Measurements from ENCODE around the gene GBA2.

GBA2 gene

DNA sequence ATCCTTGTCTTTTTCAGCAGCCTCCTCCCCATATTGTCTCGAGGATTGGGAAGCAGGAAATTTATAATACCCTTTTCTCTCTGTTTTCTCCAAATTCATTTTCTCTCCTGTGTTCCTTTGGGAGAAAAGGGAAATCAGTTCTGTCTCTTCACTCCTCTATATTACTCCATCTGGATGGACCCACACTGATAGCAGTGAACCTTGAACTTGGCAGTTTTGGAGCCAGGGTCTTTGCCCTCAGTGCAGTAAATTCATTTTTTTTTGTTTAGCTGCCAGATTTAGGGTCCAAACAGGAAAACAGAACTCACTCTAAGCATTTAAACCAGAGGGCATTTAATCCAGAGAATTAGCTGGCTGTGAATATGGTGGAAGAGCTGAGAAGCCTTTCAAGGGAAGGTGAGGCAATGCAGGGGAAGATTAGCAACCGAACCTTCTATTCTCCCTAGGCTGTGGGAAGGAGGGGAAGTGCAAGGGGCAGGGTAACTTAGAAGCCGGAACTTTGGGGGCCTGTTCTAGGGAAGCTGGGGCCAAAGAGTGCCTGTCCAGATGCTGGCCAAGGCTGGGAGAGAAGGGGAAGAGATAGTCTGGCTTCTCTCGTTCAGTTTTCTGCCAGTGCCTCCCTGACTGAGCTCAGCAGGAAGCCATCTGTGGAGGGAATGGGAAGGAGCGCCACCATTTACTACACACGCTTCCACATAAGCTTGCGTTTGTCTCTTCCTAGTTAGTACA is 26.0 kb upstream of the GBA2 start:
- no peak for TF ChIP-seq SIN3A (IDR thresholded peaks at IDR 0.05; ENCODE audit: borderline replicate concordance, insufficient read depth, low read length)
- TF ChIP-seq TAF1 (IDR thresholded peaks at IDR 0.05; ENCODE audit: borderline replicate concordance, insufficient read depth, low read length), result no peak
- TF ChIP-seq FOXP2 (optimal IDR thresholded peaks at IDR 0.05; ENCODE audit: borderline replicate concordance, extremely low read depth, extremely low read length, insufficient read depth), result no peak
- TF ChIP-seq, protein P1, sequence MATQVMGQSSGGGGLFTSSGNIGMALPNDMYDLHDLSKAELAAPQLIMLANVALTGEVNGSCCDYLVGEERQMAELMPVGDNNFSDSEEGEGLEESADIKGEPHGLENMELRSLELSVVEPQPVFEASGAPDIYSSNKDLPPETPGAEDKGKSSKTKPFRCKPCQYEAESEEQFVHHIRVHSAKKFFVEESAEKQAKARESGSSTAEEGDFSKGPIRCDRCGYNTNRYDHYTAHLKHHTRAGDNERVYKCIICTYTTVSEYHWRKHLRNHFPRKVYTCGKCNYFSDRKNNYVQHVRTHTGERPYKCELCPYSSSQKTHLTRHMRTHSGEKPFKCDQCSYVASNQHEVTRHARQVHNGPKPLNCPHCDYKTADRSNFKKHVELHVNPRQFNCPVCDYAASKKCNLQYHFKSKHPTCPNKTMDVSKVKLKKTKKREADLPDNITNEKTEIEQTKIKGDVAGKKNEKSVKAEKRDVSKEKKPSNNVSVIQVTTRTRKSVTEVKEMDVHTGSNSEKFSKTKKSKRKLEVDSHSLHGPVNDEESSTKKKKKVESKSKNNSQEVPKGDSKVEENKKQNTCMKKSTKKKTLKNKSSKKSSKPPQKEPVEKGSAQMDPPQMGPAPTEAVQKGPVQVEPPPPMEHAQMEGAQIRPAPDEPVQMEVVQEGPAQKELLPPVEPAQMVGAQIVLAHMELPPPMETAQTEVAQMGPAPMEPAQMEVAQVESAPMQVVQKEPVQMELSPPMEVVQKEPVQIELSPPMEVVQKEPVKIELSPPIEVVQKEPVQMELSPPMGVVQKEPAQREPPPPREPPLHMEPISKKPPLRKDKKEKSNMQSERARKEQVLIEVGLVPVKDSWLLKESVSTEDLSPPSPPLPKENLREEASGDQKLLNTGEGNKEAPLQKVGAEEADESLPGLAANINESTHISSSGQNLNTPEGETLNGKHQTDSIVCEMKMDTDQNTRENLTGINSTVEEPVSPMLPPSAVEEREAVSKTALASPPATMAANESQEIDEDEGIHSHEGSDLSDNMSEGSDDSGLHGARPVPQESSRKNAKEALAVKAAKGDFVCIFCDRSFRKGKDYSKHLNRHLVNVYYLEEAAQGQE (IDR thresholded peaks at IDR 0.05; ENCODE audit: insufficient read depth in 1 of 2, low read depth in 2 of 2, low read length in 2 of 2), result no peak
- TF ChIP-seq POLR2AphosphoS5 (IDR thresholded peaks at IDR 0.05; ENCODE audit: low read depth, low read length), result no peak

DNA sequence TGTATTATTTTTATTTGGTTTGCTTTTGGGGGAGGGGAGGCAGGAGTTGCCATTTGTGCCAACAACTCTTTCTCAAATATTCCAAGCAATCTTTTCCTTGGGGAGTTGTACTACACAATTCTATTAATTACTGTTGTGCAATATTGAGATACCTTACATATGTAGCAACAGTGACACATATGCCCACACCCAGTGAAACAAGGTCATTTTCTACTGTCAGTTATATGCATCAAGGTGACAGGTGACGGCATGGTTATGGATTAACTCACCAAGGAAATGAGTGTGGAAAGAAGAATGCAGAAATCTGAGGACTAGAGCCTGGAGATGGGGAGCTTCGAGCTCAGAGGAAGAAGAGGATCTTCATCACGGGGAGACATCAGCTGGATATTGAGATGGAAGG is 22.9 kb upstream of the GBA2 start:
- TF ChIP-seq, protein P1 (IDR thresholded peaks at IDR 0.05; ENCODE audit: insufficient read depth in 1 of 2, low read depth in 2 of 2, low read length in 2 of 2), result no peak
- no peak for TF ChIP-seq POLR2AphosphoS5 (IDR thresholded peaks at IDR 0.05; ENCODE audit: low read depth, low read length)
- no peak for TF ChIP-seq SIN3A (IDR thresholded peaks at IDR 0.05; ENCODE audit: borderline replicate concordance, insufficient read depth, low read length)
- no peak for TF ChIP-seq TAF1 (IDR thresholded peaks at IDR 0.05; ENCODE audit: borderline replicate concordance, insufficient read depth, low read length)
- TF ChIP-seq FOXP2 (optimal IDR thresholded peaks at IDR 0.05; ENCODE audit: borderline replicate concordance, extremely low read depth, extremely low read length, insufficient read depth), result no peak

DNA sequence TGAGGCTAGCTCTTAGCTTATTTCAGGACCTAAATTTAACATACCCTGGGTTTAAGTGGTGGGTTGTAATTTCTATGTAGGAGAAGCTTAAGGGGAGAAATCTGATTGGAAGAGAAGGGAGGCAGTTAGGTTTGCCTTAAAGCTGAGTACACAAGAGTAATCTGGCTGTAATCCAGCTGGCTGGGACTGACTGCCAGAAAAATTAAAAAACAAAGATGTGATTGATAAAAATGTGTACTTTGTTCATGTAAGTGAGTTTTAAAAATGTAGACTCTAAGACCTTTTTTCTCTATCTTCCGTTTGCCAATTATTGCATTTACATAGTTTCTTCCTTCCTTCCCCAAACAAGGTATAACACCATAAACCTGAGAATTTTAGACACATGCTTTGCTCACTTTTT is 22.5 kb upstream of the GBA2 start:
- no peak for TF ChIP-seq FOXP2 (optimal IDR thresholded peaks at IDR 0.05; ENCODE audit: borderline replicate concordance, extremely low read depth, extremely low read length, insufficient read depth)
- TF ChIP-seq SIN3A (IDR thresholded peaks at IDR 0.05; ENCODE audit: borderline replicate concordance, insufficient read depth, low read length), result no peak
- no peak for TF ChIP-seq POLR2AphosphoS5 (IDR thresholded peaks at IDR 0.05; ENCODE audit: low read depth, low read length)
- TF ChIP-seq, protein P1 (IDR thresholded peaks at IDR 0.05; ENCODE audit: insufficient read depth in 1 of 2, low read depth in 2 of 2, low read length in 2 of 2), result no peak
- no peak for TF ChIP-seq TAF1 (IDR thresholded peaks at IDR 0.05; ENCODE audit: borderline replicate concordance, insufficient read depth, low read length)

DNA sequence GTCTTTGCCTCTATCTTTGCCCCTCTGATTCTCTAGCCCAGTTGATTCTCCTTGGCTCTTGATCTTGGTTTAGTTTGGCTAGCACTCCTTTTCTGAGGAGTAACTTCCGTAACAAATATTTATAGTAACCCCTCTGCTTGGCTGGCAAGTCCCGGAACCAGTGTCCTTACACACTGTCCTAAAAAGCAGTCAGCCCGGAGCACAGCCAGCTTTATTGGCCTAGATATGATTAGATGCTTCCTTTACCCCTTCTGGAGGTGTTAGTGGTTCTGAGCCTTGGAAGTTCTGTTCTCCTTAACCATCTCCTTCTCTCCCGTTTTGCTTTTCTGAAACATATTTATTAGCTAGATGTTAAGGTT is 22.0 kb upstream of the GBA2 start:
- TF ChIP-seq SIN3A (IDR thresholded peaks at IDR 0.05; ENCODE audit: borderline replicate concordance, insufficient read depth, low read length) (no peak), POLR2AphosphoS5 (IDR thresholded peaks at IDR 0.05; ENCODE audit: low read depth, low read length) (no peak)
- TF ChIP-seq, protein P1 (IDR thresholded peaks at IDR 0.05; ENCODE audit: insufficient read depth in 1 of 2, low read depth in 2 of 2, low read length in 2 of 2), result no peak

DNA sequence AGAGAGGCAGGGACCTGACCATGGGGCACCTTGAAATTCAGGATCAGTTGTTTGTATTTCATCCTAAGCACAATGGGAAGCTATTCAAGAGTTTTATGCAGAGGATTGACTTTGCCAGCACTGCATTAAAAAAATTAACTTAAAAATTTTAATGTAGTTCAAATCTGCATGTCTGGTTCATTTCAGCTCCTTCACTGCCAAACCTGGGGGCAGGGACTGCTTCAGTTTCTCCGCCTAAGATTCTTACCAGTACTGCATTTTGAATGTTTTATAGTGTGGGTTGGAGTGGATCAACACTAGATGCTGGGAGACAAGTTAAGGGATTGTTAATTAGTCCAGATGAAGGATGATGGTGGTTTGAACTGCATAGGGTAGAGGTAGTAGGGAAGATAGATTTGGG is 20.7 kb upstream of the GBA2 start:
- TF ChIP-seq SIN3A (IDR thresholded peaks at IDR 0.05; ENCODE audit: borderline replicate concordance, insufficient read depth, low read length) (no peak), FOXP2 (optimal IDR thresholded peaks at IDR 0.05; ENCODE audit: borderline replicate concordance, extremely low read depth, extremely low read length, insufficient read depth) (no peak)

Measured in PFSK-1 (cell line).